ENCODE measurements around the gene CCT7. TPM values are rescaled to one million over a fixed set of nuclear protein-coding genes. Genes with fewer than 3 reads are reported as not detected.

CCT7 gene
- total RNA-seq, 1 donor from 2014 or later = 256 TPM

DNA sequence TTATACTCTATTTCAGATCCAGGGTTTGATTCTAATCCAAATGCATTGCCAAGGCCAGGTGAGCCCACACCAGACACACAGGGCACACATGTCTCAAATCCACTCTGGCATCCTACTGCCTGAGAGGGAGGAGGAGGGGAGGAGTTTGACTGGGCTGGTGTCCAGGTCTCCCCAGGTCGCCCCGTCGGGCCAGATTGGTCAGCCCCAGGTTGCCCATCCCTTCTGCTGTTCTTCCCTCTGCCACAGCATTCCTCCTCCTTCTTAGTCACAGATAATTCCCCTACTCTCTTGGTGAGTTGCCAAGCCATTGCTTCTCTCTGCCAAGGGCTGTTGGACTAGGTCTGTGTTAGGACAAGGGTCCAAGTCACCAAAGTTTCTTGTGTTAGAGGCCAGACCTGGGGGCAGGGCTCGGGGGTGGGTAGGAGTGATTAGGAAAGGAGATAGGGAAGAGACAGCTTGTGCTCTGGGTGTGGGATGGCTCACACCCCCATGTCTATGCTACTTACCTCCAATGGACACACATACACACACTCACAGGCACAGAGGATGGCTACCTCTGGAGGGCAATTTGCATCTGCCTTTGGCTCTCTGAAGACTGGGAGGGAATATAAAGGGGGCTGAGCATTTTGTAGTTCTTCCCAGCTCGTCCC, 61.8 kb downstream of the CCT7 start:
- peaks cover 86% of the 10 kb centered on the region for H3K27me3 Mint-ChIP-seq
- TF ChIP-seq, protein P1, sequence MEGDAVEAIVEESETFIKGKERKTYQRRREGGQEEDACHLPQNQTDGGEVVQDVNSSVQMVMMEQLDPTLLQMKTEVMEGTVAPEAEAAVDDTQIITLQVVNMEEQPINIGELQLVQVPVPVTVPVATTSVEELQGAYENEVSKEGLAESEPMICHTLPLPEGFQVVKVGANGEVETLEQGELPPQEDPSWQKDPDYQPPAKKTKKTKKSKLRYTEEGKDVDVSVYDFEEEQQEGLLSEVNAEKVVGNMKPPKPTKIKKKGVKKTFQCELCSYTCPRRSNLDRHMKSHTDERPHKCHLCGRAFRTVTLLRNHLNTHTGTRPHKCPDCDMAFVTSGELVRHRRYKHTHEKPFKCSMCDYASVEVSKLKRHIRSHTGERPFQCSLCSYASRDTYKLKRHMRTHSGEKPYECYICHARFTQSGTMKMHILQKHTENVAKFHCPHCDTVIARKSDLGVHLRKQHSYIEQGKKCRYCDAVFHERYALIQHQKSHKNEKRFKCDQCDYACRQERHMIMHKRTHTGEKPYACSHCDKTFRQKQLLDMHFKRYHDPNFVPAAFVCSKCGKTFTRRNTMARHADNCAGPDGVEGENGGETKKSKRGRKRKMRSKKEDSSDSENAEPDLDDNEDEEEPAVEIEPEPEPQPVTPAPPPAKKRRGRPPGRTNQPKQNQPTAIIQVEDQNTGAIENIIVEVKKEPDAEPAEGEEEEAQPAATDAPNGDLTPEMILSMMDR (IDR thresholded peaks at IDR 0.05; ENCODE audit: unreplicated experiment) = no peak
- H3K4me1 Mint-ChIP-seq (ENCODE audit: low read depth) = peaks cover 3% of the 10 kb centered on the region
- no peaks in the 10 kb centered on the region for H3K36me3 Mint-ChIP-seq (ENCODE audit: insufficient read depth)
- no peak for DNase-seq (ENCODE audit: low spot score, unreplicated experiment)
- H3K9me3 Mint-ChIP-seq (ENCODE audit: low read depth) = no peaks in the 10 kb centered on the region
- no peak overlapping the region for H3K27ac Mint-ChIP-seq
- no peak overlapping the region for H3K4me3 Mint-ChIP-seq (ENCODE audit: low read depth)

DNA sequence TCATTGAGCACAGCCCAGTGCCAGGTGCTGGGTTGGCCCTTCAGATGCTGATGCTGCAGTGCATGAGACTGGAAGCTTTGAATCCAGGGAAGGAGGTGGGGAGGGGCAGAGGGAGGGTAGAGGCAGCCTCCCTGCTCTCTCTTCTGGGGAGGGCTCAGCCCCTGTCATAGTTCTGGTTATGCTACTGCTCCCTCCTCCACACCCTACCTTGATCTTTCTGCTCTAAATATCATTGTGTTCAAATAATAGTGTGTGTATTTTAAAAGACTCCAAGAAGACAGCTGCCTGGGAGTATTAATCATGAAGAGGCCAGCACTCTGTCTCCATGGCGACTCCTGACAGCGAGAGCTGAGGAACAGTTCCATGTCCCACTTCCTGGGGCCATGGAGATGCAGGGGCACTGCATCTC, 63.0 kb downstream of the CCT7 start:
- no peak for DNase-seq (ENCODE audit: low spot score, unreplicated experiment)
- Mint-ChIP-seq H3K4me1 (ENCODE audit: low read depth) (no peaks in the 10 kb centered on the region), H3K4me3 (ENCODE audit: low read depth) (no peak overlapping the region), H3K36me3 (ENCODE audit: insufficient read depth) (no peaks in the 10 kb centered on the region), H3K9me3 (ENCODE audit: low read depth) (no peaks in the 10 kb centered on the region), H3K27ac (no peak overlapping the region), H3K27me3 (peaks cover 84% of the 10 kb centered on the region)
- TF ChIP-seq, protein P1 (IDR thresholded peaks at IDR 0.05; ENCODE audit: unreplicated experiment) = no peak

DNA sequence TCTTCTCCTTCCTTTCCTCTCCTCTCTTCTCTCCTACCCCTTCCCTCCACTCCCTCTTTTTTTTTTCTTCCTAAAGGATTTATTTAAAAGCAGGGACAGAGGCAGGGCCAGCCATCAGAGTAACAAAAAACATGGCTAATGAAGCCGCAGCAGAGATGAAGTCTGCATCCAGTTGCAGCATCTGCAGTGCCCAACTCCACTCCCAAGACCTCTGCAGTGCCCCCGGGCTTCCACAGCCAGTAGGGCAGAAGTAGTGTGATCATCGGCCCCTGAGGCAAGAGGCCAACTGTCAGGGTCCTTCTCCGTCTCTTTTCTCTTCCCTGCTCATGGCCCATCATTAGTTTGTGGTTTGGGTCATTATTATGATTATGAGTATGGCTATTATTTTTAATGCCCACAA, 63.5 kb downstream of the CCT7 start:
- no peaks in the 10 kb centered on the region for H3K4me1 Mint-ChIP-seq (ENCODE audit: low read depth)
- no peaks in the 10 kb centered on the region for H3K9me3 Mint-ChIP-seq (ENCODE audit: low read depth)
- TF ChIP-seq, protein P1 (IDR thresholded peaks at IDR 0.05; ENCODE audit: unreplicated experiment) = no peak
- H3K27ac Mint-ChIP-seq = no peak overlapping the region
- DNase-seq (ENCODE audit: low spot score, unreplicated experiment) = no peak
- H3K4me3 Mint-ChIP-seq (ENCODE audit: low read depth) = no peak overlapping the region
- no peaks in the 10 kb centered on the region for H3K36me3 Mint-ChIP-seq (ENCODE audit: insufficient read depth)
- H3K27me3 Mint-ChIP-seq = peaks cover 86% of the 10 kb centered on the region

DNA sequence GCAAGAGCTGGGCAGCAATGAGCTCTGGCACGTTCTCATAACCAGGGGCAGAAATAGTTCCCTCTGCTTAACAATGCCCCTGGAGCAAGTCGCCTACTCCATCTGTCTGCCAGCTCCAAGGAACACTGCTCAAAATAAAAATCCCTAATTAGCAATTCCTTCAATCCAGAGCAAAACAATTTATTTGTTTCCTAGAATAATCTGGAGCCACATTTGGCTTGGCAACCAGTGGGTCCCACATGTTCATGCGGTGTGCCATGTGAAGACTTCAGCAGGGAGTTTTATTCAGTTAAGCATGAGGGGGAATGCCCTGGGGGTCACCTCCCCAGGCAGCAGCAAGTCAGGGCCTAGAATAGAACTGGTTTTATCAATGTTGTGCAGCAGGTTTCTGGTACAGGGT, 66.8 kb downstream of the CCT7 start:
- Mint-ChIP-seq H3K36me3 (ENCODE audit: insufficient read depth) (no peaks in the 10 kb centered on the region), H3K9me3 (ENCODE audit: low read depth) (no peaks in the 10 kb centered on the region), H3K27ac (no peak overlapping the region), H3K27me3 (peaks cover 69% of the 10 kb centered on the region), H3K4me3 (ENCODE audit: low read depth) (no peak overlapping the region), H3K4me1 (ENCODE audit: low read depth) (no peaks in the 10 kb centered on the region)
- DNase-seq (ENCODE audit: low spot score, unreplicated experiment) = no peak
- TF ChIP-seq, protein P1 (IDR thresholded peaks at IDR 0.05; ENCODE audit: unreplicated experiment) = no peak

DNA sequence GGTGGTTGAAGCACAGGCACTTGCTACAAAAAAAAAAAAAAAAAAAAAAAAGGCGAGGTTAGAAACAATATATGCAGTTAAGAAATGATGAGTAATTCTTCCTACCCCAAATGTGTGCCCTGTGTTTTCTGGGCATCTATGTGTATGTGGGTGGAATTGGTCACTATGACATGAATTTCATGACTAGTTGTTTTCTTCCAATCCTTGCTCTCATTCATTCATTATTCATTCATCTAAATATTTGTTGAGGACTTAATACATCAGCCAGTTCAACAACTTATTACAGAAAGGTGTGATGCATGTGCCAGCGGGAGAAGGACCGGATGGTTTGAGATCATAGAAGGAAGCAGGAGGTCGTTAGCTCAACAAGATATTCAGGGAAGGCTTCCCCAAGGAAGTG, 67.5 kb downstream of the CCT7 start:
- Mint-ChIP-seq H3K27ac (no peak overlapping the region), H3K4me3 (ENCODE audit: low read depth) (no peak overlapping the region), H3K27me3 (peaks cover 65% of the 10 kb centered on the region), H3K4me1 (ENCODE audit: low read depth) (no peaks in the 10 kb centered on the region), H3K9me3 (ENCODE audit: low read depth) (no peaks in the 10 kb centered on the region), H3K36me3 (ENCODE audit: insufficient read depth) (no peaks in the 10 kb centered on the region)
- TF ChIP-seq, protein P1 (IDR thresholded peaks at IDR 0.05; ENCODE audit: unreplicated experiment) = no peak
- DNase-seq (ENCODE audit: low spot score, unreplicated experiment) = no peak

Other genes with a start within 250 kb of the CCT7 start
- gene SFXN5, start 162.6 kb upstream of the CCT7 start, total RNA-seq = 33.1 and 36.0 TPM in 2 replicates
- 22.0 and 23.5 TPM in 2 replicates for gene RAB11FIP5, start 121.4 kb upstream of the CCT7 start, total RNA-seq
- gene NOTO, start 31.7 kb upstream of the CCT7 start, total RNA-seq = not detected in 2 replicates
- gene SMYD5, start 20.1 kb upstream of the CCT7 start, total RNA-seq = 30.2 and 32.7 TPM in 2 replicates
- 9.8 and 10.2 TPM in 2 replicates for gene PRADC1, start 1.1 kb upstream of the CCT7 start, total RNA-seq
- 7.1 and 7.4 TPM in 2 replicates for gene FBXO41, start 50.2 kb downstream of the CCT7 start, total RNA-seq
- gene EGR4, start 59.2 kb downstream of the CCT7 start, total RNA-seq = 0.12 TPM in 1 of 2 replicates, not detected in the other
- gene ALMS1, start 151.5 kb downstream of the CCT7 start, total RNA-seq = 40.8 and 46.7 TPM in 2 replicates